Measurements from ENCODE around the gene NEURL3. TPM values are rescaled to one million over a fixed set of nuclear protein-coding genes. Genes with fewer than 3 reads are reported as not detected.

Gene NEURL3
- total and polyA plus RNA-seq, 2 of the 8 experiments (the other 6 are each of a cell fraction or from before 2014, with no cell fraction given) = not detected

GRCh38 chr2:96526101-96526591 lies 21.0 kb upstream of the NEURL3 start (continued):
- TF ChIP-seq RNF2 (IDR thresholded peaks at IDR 0.05; ENCODE audit: borderline replicate concordance, low read depth, low read length, missing control alignments, poor library complexity, severe bottlenecking) (no peak), SRF (IDR thresholded peaks at IDR 0.05; ENCODE audit: low read depth, low read length) (no peak), SP4 (IDR thresholded peaks at IDR 0.05; ENCODE audit: low read length) (no peak), SIX5 (IDR thresholded peaks at IDR 0.05; ENCODE audit: low read depth, low read length) (no peak), CBX8 (IDR thresholded peaks at IDR 0.05; ENCODE audit: borderline replicate concordance, low read depth, low read length) (no peak), TAF7 (optimal IDR thresholded peaks at IDR 0.05; ENCODE audit: borderline replicate concordance, low read depth, low read length) (no peak)
- TF ChIP-seq, protein P1, sequence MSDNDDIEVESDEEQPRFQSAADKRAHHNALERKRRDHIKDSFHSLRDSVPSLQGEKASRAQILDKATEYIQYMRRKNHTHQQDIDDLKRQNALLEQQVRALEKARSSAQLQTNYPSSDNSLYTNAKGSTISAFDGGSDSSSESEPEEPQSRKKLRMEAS (IDR thresholded peaks at IDR 0.05) = no peak

All from H1 (cell line).